ENCODE results near the gene PDK2.

PDK2 gene

GRCh38 chr17:50135316-50136095 lies 40.4 kb downstream of the PDK2 start:
- no peak for ATAC-seq
- TF ChIP-seq BACH2 (CRISPR knock-in tag; IDR thresholded peaks at IDR 0.05; ENCODE audit: borderline replicate concordance) (no peak), GLIS3 (CRISPR knock-in tag; IDR thresholded peaks at IDR 0.05) (no peak), ESRRG (CRISPR knock-in tag; IDR thresholded peaks at IDR 0.05) (no peak), ZNF70 (CRISPR knock-in tag; IDR thresholded peaks at IDR 0.05) (no peak), ZNF565 (CRISPR knock-in tag; conservative IDR thresholded peaks at IDR 0.05; ENCODE audit: low read depth) (no peak), SNAI2 (CRISPR knock-in tag; IDR thresholded peaks at IDR 0.05) (no peak)
- TF ChIP-seq, protein P1, sequence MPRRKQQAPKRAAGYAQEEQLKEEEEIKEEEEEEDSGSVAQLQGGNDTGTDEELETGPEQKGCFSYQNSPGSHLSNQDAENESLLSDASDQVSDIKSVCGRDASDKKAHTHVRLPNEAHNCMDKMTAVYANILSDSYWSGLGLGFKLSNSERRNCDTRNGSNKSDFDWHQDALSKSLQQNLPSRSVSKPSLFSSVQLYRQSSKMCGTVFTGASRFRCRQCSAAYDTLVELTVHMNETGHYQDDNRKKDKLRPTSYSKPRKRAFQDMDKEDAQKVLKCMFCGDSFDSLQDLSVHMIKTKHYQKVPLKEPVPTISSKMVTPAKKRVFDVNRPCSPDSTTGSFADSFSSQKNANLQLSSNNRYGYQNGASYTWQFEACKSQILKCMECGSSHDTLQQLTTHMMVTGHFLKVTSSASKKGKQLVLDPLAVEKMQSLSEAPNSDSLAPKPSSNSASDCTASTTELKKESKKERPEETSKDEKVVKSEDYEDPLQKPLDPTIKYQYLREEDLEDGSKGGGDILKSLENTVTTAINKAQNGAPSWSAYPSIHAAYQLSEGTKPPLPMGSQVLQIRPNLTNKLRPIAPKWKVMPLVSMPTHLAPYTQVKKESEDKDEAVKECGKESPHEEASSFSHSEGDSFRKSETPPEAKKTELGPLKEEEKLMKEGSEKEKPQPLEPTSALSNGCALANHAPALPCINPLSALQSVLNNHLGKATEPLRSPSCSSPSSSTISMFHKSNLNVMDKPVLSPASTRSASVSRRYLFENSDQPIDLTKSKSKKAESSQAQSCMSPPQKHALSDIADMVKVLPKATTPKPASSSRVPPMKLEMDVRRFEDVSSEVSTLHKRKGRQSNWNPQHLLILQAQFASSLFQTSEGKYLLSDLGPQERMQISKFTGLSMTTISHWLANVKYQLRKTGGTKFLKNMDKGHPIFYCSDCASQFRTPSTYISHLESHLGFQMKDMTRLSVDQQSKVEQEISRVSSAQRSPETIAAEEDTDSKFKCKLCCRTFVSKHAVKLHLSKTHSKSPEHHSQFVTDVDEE (CRISPR knock-in tag; IDR thresholded peaks at IDR 0.05) = no peak

GRCh38 chr17:50136096-50136687 lies 41.0 kb downstream of the PDK2 start:
- TF ChIP-seq, protein P2, sequence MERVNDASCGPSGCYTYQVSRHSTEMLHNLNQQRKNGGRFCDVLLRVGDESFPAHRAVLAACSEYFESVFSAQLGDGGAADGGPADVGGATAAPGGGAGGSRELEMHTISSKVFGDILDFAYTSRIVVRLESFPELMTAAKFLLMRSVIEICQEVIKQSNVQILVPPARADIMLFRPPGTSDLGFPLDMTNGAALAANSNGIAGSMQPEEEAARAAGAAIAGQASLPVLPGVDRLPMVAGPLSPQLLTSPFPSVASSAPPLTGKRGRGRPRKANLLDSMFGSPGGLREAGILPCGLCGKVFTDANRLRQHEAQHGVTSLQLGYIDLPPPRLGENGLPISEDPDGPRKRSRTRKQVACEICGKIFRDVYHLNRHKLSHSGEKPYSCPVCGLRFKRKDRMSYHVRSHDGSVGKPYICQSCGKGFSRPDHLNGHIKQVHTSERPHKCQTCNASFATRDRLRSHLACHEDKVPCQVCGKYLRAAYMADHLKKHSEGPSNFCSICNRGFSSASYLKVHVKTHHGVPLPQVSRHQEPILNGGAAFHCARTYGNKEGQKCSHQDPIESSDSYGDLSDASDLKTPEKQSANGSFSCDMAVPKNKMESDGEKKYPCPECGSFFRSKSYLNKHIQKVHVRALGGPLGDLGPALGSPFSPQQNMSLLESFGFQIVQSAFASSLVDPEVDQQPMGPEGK (CRISPR knock-in tag; IDR thresholded peaks at IDR 0.05; ENCODE audit: borderline replicate concordance) = no peak
- TF ChIP-seq GLIS3 (CRISPR knock-in tag; IDR thresholded peaks at IDR 0.05) (no peak), PPARA (CRISPR knock-in tag; IDR thresholded peaks at IDR 0.05; ENCODE audit: borderline replicate concordance) (no peak), TOX (CRISPR knock-in tag; IDR thresholded peaks at IDR 0.05; ENCODE audit: borderline replicate concordance) (no peak), ZFP30 (CRISPR knock-in tag; IDR thresholded peaks at IDR 0.05) (no peak), ZNF565 (CRISPR knock-in tag; conservative IDR thresholded peaks at IDR 0.05; ENCODE audit: low read depth) (no peak), BACH2 (CRISPR knock-in tag; IDR thresholded peaks at IDR 0.05; ENCODE audit: borderline replicate concordance) (no peak), ZC3H10 (CRISPR knock-in tag; IDR thresholded peaks at IDR 0.05) (no peak), SNAI2 (CRISPR knock-in tag; IDR thresholded peaks at IDR 0.05) (no peak)
- TF ChIP-seq, protein P3, sequence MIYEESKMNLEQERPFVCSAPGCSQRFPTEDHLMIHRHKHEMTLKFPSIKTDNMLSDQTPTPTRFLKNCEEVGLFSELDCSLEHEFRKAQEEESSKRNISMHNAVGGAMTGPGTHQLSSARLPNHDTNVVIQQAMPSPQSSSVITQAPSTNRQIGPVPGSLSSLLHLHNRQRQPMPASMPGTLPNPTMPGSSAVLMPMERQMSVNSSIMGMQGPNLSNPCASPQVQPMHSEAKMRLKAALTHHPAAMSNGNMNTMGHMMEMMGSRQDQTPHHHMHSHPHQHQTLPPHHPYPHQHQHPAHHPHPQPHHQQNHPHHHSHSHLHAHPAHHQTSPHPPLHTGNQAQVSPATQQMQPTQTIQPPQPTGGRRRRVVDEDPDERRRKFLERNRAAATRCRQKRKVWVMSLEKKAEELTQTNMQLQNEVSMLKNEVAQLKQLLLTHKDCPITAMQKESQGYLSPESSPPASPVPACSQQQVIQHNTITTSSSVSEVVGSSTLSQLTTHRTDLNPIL (CRISPR knock-in tag; IDR thresholded peaks at IDR 0.05; ENCODE audit: low read depth) = no peak
- no peak for ATAC-seq

DNA sequence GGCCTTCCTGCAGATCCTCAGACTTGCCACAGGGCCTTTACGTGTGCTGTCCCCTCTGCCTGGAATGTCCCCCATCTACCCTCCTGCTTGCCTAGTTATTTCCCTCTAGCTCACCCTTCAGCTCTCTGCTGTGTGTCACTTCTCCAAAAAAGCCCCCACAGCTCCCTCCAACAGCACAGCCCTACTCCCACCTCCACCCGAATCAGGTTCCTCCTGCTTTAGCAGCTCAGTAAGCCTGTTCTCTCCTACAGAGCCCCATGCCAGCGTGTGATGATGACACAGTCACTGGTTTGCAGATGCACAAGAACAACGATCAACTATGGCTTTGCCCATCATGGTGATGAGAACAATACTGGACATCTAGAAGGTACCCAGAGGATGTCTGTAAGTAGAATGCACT lies 41.9 kb downstream of the PDK2 start:
- TF ChIP-seq ZFP3 (CRISPR knock-in tag; IDR thresholded peaks at IDR 0.05) = no peak
- no peak for TF ChIP-seq TOX (CRISPR knock-in tag; IDR thresholded peaks at IDR 0.05; ENCODE audit: borderline replicate concordance)
- TF ChIP-seq CSDC2 (CRISPR knock-in tag; IDR thresholded peaks at IDR 0.05) = no peak
- TF ChIP-seq OSR1 (CRISPR knock-in tag; IDR thresholded peaks at IDR 0.05) = no peak
- no peak for TF ChIP-seq ZC3H10 (CRISPR knock-in tag; IDR thresholded peaks at IDR 0.05)
- TF ChIP-seq BACH2 (CRISPR knock-in tag; IDR thresholded peaks at IDR 0.05; ENCODE audit: borderline replicate concordance) = no peak
- no peak for TF ChIP-seq ARNTL (CRISPR knock-in tag; IDR thresholded peaks at IDR 0.05; ENCODE audit: borderline replicate concordance, low read depth)
- TF ChIP-seq ESRRG (CRISPR knock-in tag; IDR thresholded peaks at IDR 0.05) = no peak
- no peak for TF ChIP-seq ISL1 (CRISPR knock-in tag; IDR thresholded peaks at IDR 0.05)
- TF ChIP-seq, protein P3 (CRISPR knock-in tag; IDR thresholded peaks at IDR 0.05; ENCODE audit: low read depth) = no peak
- TF ChIP-seq, protein P1 (CRISPR knock-in tag; IDR thresholded peaks at IDR 0.05) = no peak
- TF ChIP-seq TCF4 (CRISPR knock-in tag; IDR thresholded peaks at IDR 0.05; ENCODE audit: borderline replicate concordance) = no peak
- no peak for TF ChIP-seq SNAI2 (CRISPR knock-in tag; IDR thresholded peaks at IDR 0.05)
- TF ChIP-seq PPARA (CRISPR knock-in tag; IDR thresholded peaks at IDR 0.05; ENCODE audit: borderline replicate concordance) = no peak
- TF ChIP-seq ZFP30 (CRISPR knock-in tag; IDR thresholded peaks at IDR 0.05) = no peak
- TF ChIP-seq, protein P2 (CRISPR knock-in tag; IDR thresholded peaks at IDR 0.05; ENCODE audit: borderline replicate concordance) = no peak
- no peak for TF ChIP-seq GLIS3 (CRISPR knock-in tag; IDR thresholded peaks at IDR 0.05)
- TF ChIP-seq, protein P4, sequence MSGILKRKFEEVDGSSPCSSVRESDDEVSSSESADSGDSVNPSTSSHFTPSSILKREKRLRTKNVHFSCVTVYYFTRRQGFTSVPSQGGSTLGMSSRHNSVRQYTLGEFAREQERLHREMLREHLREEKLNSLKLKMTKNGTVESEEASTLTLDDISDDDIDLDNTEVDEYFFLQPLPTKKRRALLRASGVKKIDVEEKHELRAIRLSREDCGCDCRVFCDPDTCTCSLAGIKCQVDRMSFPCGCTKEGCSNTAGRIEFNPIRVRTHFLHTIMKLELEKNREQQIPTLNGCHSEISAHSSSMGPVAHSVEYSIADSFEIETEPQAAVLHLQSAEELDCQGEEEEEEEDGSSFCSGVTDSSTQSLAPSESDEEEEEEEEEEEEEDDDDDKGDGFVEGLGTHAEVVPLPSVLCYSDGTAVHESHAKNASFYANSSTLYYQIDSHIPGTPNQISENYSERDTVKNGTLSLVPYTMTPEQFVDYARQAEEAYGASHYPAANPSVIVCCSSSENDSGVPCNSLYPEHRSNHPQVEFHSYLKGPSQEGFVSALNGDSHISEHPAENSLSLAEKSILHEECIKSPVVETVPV (CRISPR knock-in tag; IDR thresholded peaks at IDR 0.05) = no peak
- no peak for TF ChIP-seq ZNF565 (CRISPR knock-in tag; conservative IDR thresholded peaks at IDR 0.05; ENCODE audit: low read depth)
- no peak for TF ChIP-seq ZNF8 (CRISPR knock-in tag; IDR thresholded peaks at IDR 0.05)
- ATAC-seq = no peak

Data from SK-N-SH treated with all-trans-retinoic acid at 6 μM for 48 hours (cell line).